SK-N-SH (cell line): Measurements from ENCODE around the gene CENPP. TPM values are rescaled to one million over a fixed set of nuclear protein-coding genes. Genes with fewer than 3 reads are reported as not detected.

Experiments
- CTCF ChIA-PET: fragments of 300-600, 350-600 bp; formaldehyde crosslinking; extraction: SDS; loops from one replicate; lab custom pipeline; 2021; lab: Yijun Ruan, JAX
- POLR2A ChIA-PET: fragments of 350-600 bp; sonication (Branson Sonifier 250); formaldehyde crosslinking; extraction: SDS; loops from one replicate; lab custom pipeline; 2020; ENCODE audit warnings: antibody characterized with exemption, inconsistent platforms; lab: Yijun Ruan, JAX
- DNase-seq: peaks from one replicate; pipeline ENCODE4 v3.0.0; 2012
- H2AFZ ChIP-seq: fragments of 200-600 bp; sonication (generic); 2 replicates; pipeline ENCODE4 v1.8.1; 2016; ENCODE audit warnings: antibody characterized with exemption, mild to moderate bottlenecking, low read depth
- H3F3A ChIP-seq: fragments of 200-600 bp; sonication (generic); replicated peaks from 2 replicates; pipeline ENCODE3; 2016; ENCODE audit warnings: antibody characterized with exemption, mild to moderate bottlenecking; ENCODE audit not compliant: insufficient read depth
- H3K27ac ChIP-seq, 2 experiments: fragments of 200-500 bp in 1 of 2; fragments of 200-600 bp in 1 of 2; sonication (Bioruptor generic) in 1 of 2; sonication (generic), shearing (Covaris generic) in 1 of 2; 2 replicates each; pipeline versions ENCODE4 v1.5.1 to v1.6.1; 2014 to 2016; ENCODE audit warnings: low read depth in 2 of 2, inconsistent platforms in 1 of 2, low read length in 1 of 2, mild to moderate bottlenecking in 1 of 2, mixed read lengths in 1 of 2
- H3K27me3 ChIP-seq: fragments of 200-600 bp; sonication (generic), shearing (Covaris generic); 2 replicates; pipeline ENCODE4 v1.6.1; 2016; ENCODE audit warnings: mixed run types; ENCODE audit not compliant: insufficient read depth
- H3K36me3 ChIP-seq, 2 experiments: fragments of 200-500 bp in 1 of 2; fragments of 200-600 bp in 1 of 2; sonication (Bioruptor generic) in 1 of 2; sonication (generic) in 1 of 2; replicated peaks in 1 of 2; 2 replicates each; pipeline versions ENCODE3 to v1.5.1; 2014 to 2016; ENCODE audit warnings: low read length in 1 of 2, mild to moderate bottlenecking in 1 of 2; ENCODE audit not compliant: insufficient read depth in 2 of 2, control insufficient read depth in 1 of 2
- H3K4me1 ChIP-seq, 2 experiments: fragments of 200-500 bp in 1 of 2; fragments of 200-600 bp in 1 of 2; sonication (Bioruptor generic) in 1 of 2; sonication (generic), shearing (Covaris generic) in 1 of 2; 2 replicates each; pipeline versions ENCODE4 v1.5.1 to v1.6.1; 2014 to 2016; ENCODE audit warnings: low read depth in 1 of 2, low read length in 1 of 2, mixed run types in 1 of 2; ENCODE audit not compliant: insufficient read depth in 2 of 2, control insufficient read depth in 1 of 2
- H3K4me2 ChIP-seq: fragments of 200-600 bp; sonication (generic), shearing (Covaris generic); 2 replicates; pipeline ENCODE4 v1.6.1; 2017; ENCODE audit warnings: mixed run types
- H3K4me3 ChIP-seq, 2 experiments: fragments of 200-500 bp in 1 of 2; fragments of 200-600 bp in 1 of 2; sonication (Bioruptor generic) in 1 of 2; sonication (generic), shearing (Covaris generic) in 1 of 2; 2 replicates each; pipeline versions ENCODE4 v1.5.1 to v1.8.1; 2014 to 2016; ENCODE audit warnings: low read depth in 2 of 2, inconsistent platforms in 1 of 2, low read length in 1 of 2, mild to moderate bottlenecking in 1 of 2, mixed read lengths in 1 of 2, moderate library complexity in 1 of 2
- H3K79me2 ChIP-seq: fragments of 200-600 bp; sonication (generic); 2 replicates; pipeline ENCODE4 v1.8.1; 2017; ENCODE audit warnings: mild to moderate bottlenecking; ENCODE audit not compliant: insufficient read depth
- H3K9ac ChIP-seq: fragments of 200-600 bp; sonication (generic); 2 replicates; pipeline ENCODE4 v1.6.1; 2017; ENCODE audit warnings: mixed run types
- H3K9me2 ChIP-seq: fragments of 200-600 bp; sonication (generic); 2 replicates; pipeline ENCODE4 v1.6.1; 2017; ENCODE audit warnings: mixed run types
- H3K9me3 ChIP-seq: fragments of 200-600 bp; sonication (generic); 2 replicates; pipeline ENCODE4 v1.6.1; 2017; ENCODE audit warnings: mixed run types, mild to moderate bottlenecking, moderate library complexity
- H4K20me1 ChIP-seq: fragments of 200-600 bp; sonication (generic); 2 replicates; pipeline ENCODE4 v1.6.1; 2017; ENCODE audit warnings: mild to moderate bottlenecking, mixed run types; ENCODE audit not compliant: insufficient read depth
- CHD2 ChIP-seq: fragments of 150-350 bp; IDR thresholded peaks from 2 replicates; pipeline ENCODE4 v1.6.1; 2018; ENCODE audit warnings: low read length; ENCODE audit not compliant: partially characterized antibody
- EP300 ChIP-seq, 2 experiments: IDR thresholded peaks; 2 replicates each; pipeline versions ENCODE4 v1.4.0 to v1.6.1; 2012; ENCODE audit warnings: borderline replicate concordance in 1 of 2, low read depth in 1 of 2, low read length in 1 of 2
- EZH2phosphoT487 ChIP-seq: fragments of 200-600 bp; sonication (generic); IDR thresholded peaks from 2 replicates; pipeline ENCODE4 v1.6.1; 2017; ENCODE audit warnings: low read depth, mixed run types, mild to moderate bottlenecking, antibody characterized with exemption, moderate library complexity, borderline replicate concordance
- FOSL2 ChIP-seq: IDR thresholded peaks from 2 replicates; pipeline ENCODE4 v1.4.0; 2012; ENCODE audit warnings: low read depth, mild to moderate bottlenecking, moderate library complexity, borderline replicate concordance
- JUND ChIP-seq: IDR thresholded peaks from 2 replicates; pipeline ENCODE4 v1.4.0; 2012
- MAX ChIP-seq: IDR thresholded peaks from 2 replicates; pipeline ENCODE4 v1.4.0; 2012; ENCODE audit warnings: low read depth
- NFIC ChIP-seq: IDR thresholded peaks from 2 replicates; pipeline ENCODE4 v1.4.0; 2012; ENCODE audit warnings: borderline replicate concordance
- NRF1 ChIP-seq: IDR thresholded peaks from 2 replicates; pipeline ENCODE4 v1.6.1; 2012; ENCODE audit warnings: low read depth, mild to moderate bottlenecking, low read length
- PBX3 ChIP-seq: IDR thresholded peaks from 2 replicates; pipeline ENCODE4; 2012
- POLR2AphosphoS5 ChIP-seq: IDR thresholded peaks from 2 replicates; pipeline ENCODE4 v1.6.1; 2012; ENCODE audit warnings: low read depth, low read length
- RXRA ChIP-seq: IDR thresholded peaks from 2 replicates; pipeline ENCODE4 v1.4.0; 2012; ENCODE audit warnings: low read depth, mild to moderate bottlenecking, borderline replicate concordance
- TCF12 ChIP-seq: IDR thresholded peaks from 2 replicates; pipeline ENCODE4 v1.4.0; 2012
- USF1 ChIP-seq: IDR thresholded peaks from 2 replicates; pipeline ENCODE4 v1.4.0; 2012; ENCODE audit warnings: low read depth, borderline replicate concordance
- YY1 ChIP-seq: IDR thresholded peaks from 2 replicates; pipeline ENCODE4 v1.4.0; 2012; ENCODE audit warnings: low read depth, mild to moderate bottlenecking
- WGBS: methylation state at CpG from one replicate; pipeline ENCODE4 v1.1.6; 2017; ENCODE audit warnings: low lambda C conversion rate; 5-methylcytosine and 5-hydroxymethylcytosine counted together
- polyA plus RNA-seq, 3 experiments: library from polyadenylated mRNA; depleted of rRNA; stranded (reverse); fragments of >200 nt; gene quantifications; 2 replicates each; pipeline ENCODE4 v1.2.3, GENCODE V29; 2012

The CENPP gene
- polyA plus RNA-seq, 1 of the 3 experiments (the other 2 are of a cell fraction), result 1.3 TPM

- TF ChIP-seq CHD2 (no peak), EP300 (IDR thresholded peaks at IDR 0.05; ENCODE audit: borderline replicate concordance in 1 of 2, low read depth in 1 of 2, low read length in 1 of 2) (no peak)
Observed at GRCh38 chr9:92276331-92277032, 49.3 kb upstream of the CENPP start (continued).

- Histone ChIP-seq H3K27me3 (no peaks in the 10 kb centered on the region), H3F3A (peaks cover 33% of the 10 kb centered on the region), H3K4me3 (no peak overlapping the region), H3K9ac (no peak overlapping the region), H3K36me3 (peaks cover 86 to 94% of the 10 kb centered on the region in 2 experiments), H4K20me1 (no peaks in the 10 kb centered on the region), H3K79me2 (peaks cover 25% of the 10 kb centered on the region), H3K9me3 (no peaks in the 10 kb centered on the region), H2AFZ (no peak overlapping the region), H3K9me2 (no peaks in the 10 kb centered on the region), H3K27ac (peak overlapping the region in 1 of 2 experiments; percentile 49; a peak in 2 of 4 replicates), H3K4me2 (0 out of 2 replicates have a peak overlapping the region, but pooled peaks have one; percentile 6), H3K4me1 (peaks cover 0 to 7% of the 10 kb centered on the region in 2 experiments; a peak in 2 of 4 replicates)
- POLR2A ChIA-PET, result no interaction called here
- TF ChIP-seq JUND (peak; percentile 44), YY1 (no peak), RXRA (no peak), MAX (peak; percentile 82), POLR2AphosphoS5 (no peak), NFIC (0 out of 2 replicates have a peak, but pooled peaks have one; percentile 16), USF1 (no peak), TCF12 (peak; percentile 79), NRF1 (no peak), FOSL2 (peak; percentile 58; the same call in 1 of the 2 replicates), EP300 (IDR thresholded peaks at IDR 0.05; ENCODE audit: borderline replicate concordance in 1 of 2, low read depth in 1 of 2, low read length in 1 of 2) (no peak), EZH2phosphoT487 (no peak), PBX3 (peak; percentile 70)
- CTCF ChIA-PET, result interaction anchor here (1.0 to 5.5 kb wide), 4 partner anchors 17 to 139 kb away, joined by 3 to 45 read pairs (median 4); no protein-coding TSS in a partner anchor
- no peak for DNase-seq
- 20% methylated on average over 2 of the region's 2 CpGs for WGBS
Observed at GRCh38 chr9:92278110-92278509, 47.6 kb upstream of the CENPP start.
